H7 (cell line): Measurements from ENCODE around the gene PRUNE1. TPM values are rescaled to one million over a fixed set of nuclear protein-coding genes. Genes with fewer than 3 reads are reported as not detected.

Experiments used
- DNase-seq: peaks from one replicate; pipeline ENCODE4 v3.0.0; 2012
- H3K27me3 ChIP-seq: 2 replicates; pipeline ENCODE4 v1.6.0; 2011; ENCODE audit warnings: mild to moderate bottlenecking, low read length; ENCODE audit not compliant: control insufficient read depth, insufficient read depth
- H3K36me3 ChIP-seq: replicated peaks from 2 replicates; pipeline ENCODE4 v1.5.1; 2011; ENCODE audit warnings: low read length; ENCODE audit not compliant: control insufficient read depth, insufficient read depth
- H3K4me3 ChIP-seq: 2 replicates; pipeline ENCODE4 v1.5.1; 2011; ENCODE audit warnings: low read depth, mild to moderate bottlenecking, control low read depth, low read length, moderate library complexity; ENCODE audit not compliant: insufficient read depth
- total RNA-seq: library from RNA; depleted of rRNA; stranded (reverse); fragments of >200 nt; shearing (Covaris generic); gene quantifications from 2 replicates; pipeline ENCODE4 v1.2.3, GENCODE V29; 2014; rRNA removed

Gene PRUNE1, protein sequence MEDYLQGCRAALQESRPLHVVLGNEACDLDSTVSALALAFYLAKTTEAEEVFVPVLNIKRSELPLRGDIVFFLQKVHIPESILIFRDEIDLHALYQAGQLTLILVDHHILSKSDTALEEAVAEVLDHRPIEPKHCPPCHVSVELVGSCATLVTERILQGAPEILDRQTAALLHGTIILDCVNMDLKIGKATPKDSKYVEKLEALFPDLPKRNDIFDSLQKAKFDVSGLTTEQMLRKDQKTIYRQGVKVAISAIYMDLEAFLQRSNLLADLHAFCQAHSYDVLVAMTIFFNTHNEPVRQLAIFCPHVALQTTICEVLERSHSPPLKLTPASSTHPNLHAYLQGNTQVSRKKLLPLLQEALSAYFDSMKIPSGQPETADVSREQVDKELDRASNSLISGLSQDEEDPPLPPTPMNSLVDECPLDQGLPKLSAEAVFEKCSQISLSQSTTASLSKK
- 33.5 and 36.3 TPM in 2 replicates for total RNA-seq

DNA sequence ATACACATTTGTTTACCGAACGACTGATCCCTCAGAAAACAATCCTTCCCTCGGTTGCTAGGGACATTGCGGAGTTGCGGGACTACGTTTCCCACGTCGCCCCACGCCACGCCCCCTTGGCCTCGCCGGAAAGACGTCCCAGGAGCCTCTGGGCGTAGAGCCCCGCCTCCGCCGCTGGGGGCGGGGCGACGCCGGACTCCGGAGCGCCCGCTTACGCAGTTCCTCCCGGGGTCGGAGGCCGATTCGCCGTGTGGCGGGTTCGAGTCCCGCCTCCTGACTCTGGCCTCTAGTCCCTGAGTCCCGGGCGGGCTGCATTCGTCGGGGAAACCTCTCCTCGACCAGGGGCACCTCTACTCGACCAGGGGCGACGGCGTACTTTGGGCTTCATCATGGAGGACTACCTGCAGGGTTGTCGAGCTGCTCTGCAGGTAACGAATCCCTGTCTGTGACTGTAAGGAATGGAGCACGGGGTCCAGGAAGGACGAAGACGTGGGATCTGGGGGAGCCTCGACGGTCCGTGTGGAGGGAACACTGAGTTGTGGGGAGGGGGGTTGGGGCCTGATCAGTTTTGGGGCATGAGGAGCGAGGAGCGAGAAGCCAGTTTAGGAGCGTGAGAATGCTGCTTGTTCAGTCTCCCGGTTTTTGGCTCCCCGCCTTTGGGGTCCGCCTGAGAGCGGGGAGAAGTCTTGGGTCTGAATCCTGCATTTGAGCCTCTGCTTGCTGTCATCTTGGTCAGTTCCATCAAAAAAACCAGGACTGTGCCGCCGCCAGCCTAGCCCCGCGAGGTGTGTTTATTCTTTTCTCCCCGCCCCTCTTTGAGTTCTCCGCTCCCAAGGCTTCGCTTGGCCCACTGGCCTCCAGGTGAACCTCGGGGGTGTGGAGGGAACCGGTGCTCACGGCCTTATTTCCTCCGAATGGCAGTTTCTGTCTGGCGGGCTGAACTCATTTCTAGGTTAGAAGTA lies at the start of gene PRUNE1:
Gene PRUNE1 (plus strand): TSS at position 206 of the 962 bp plus-strand sequence. CDS start 184 bp downstream, at position 390.
- peak; percentile 98 for DNase-seq
- Histone ChIP-seq H3K27me3 (no peaks in the 10 kb centered on the region), H3K4me3 (peak within 1 kb of the TSS; percentile 90), H3K36me3 (no peaks in the 10 kb centered on the region)

DNA sequence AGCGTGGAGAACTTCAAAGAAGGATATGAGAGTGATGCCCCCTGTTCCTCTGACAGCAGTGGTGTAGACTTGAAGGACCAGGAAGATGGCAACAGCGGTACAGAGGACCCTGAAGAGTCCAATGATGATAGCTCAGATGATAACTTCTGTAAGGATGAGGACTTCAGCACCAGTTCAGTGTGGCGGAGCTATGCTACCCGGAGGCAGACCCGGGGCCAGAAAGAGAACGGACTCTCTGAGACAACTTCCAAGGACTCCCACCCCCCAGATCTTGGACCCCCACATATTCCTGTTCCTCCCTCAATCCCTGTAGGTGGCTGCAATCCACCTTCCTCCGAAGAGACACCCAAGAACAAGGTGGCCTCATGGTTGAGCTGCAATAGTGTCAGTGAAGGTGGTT lies 47.6 kb upstream of the PRUNE1 start:
- peaks cover 42% of the 10 kb centered on the region for H3K36me3 ChIP-seq
- no peak overlapping the region for H3K4me3 ChIP-seq
- no peaks in the 10 kb centered on the region for H3K27me3 ChIP-seq
- DNase-seq, result no peak

DNA sequence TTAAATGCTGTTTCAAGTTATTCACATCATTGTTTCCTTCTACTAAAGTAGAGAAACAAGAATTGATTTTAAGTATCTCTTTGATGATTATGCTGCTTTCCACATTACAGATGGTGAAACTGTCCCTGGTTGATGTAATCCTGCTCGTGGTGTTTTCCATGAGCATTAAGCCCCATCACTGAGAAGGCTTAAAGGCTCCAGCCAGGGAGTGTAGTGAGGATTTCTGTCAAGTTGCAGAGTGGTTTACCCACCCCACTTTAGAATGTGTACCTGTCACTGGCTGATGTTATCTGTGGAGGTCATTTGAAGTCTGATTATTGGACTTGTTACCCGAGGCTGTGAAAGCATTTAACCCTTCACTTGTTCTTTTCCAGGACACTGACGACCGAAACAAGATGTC lies 46.5 kb upstream of the PRUNE1 start:
- peak; percentile 5 for DNase-seq
- H3K36me3 ChIP-seq, result peaks cover 53% of the 10 kb centered on the region
- no peaks in the 10 kb centered on the region for H3K27me3 ChIP-seq
- H3K4me3 ChIP-seq, result no peak overlapping the region

DNA sequence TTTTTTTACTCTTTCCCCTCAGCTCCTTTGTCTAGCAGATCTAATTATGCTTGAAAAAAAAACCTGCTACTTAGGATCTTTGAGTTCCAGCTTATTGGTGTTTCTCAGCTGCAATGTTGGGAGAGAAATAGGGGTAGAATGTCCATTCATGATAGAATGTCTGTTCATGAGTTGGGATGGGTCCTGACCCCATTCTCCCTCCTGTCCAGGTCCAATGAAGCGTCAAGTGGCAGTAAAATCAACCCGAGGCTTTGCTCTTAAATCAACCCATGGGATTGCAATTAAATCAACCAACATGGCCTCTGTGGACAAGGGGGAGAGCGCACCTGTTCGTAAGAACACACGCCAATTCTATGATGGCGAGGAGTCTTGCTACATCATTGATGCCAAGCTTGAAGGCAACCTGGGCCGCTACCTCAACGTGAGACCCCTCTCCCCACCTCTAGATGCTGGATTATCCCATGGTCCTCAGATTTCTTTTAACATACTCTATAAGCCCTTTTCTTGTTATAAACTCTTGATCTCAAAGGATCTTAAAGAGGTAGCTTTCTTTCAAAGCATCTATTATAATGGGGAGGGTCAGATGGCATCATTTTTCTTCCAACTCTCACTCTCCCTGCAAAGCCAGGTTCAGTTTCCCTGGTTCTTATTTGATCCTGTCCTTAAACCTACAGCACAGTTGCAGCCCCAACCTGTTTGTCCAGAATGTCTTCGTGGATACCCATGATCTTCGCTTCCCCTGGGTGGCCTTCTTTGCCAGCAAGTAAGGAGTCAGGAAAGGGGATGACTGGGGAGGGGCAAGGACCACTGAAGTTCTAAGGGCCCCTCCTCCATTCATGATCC lies 44.7 kb upstream of the PRUNE1 start:
- peak; percentile 8 for DNase-seq
- H3K4me3 ChIP-seq, result no peak overlapping the region
- peaks cover 64% of the 10 kb centered on the region for H3K36me3 ChIP-seq
- no peaks in the 10 kb centered on the region for H3K27me3 ChIP-seq

DNA sequence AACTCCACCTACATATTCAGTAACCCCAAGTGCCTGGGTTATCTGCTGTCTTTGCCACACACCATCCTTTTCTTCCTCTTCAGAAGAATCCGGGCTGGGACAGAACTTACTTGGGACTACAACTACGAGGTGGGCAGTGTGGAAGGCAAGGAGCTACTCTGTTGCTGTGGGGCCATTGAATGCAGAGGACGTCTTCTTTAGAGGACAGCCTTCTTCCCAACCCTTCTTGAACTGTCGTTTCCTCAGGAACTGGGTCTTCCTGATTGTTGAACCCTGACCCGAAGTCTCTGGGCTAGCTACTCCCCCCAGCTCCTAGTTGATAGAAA lies 44.1 kb upstream of the PRUNE1 start:
- Histone ChIP-seq H3K27me3 (no peaks in the 10 kb centered on the region), H3K4me3 (no peak overlapping the region), H3K36me3 (peaks cover 66% of the 10 kb centered on the region)
- no peak for DNase-seq

DNA sequence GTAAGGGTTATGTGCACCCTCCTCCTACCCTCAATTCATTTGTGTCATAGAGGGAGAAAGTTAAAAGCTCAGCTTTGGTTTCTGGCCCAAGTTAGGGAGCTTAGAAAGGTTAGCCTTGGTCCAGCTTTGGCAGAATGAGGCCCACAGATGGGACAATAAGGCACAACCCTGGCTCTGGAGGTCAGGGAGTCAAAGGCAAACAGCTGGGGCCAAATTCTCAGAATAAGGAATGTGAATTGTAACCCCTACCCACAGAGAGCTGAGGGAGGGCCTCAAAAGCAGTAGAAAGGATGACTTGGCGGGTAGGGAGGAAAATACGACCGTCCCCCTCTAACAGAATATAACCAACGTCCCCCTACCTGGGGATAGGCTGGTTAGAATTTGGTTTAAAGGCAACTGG lies 42.6 kb upstream of the PRUNE1 start:
- H3K4me3 ChIP-seq, result no peak overlapping the region
- H3K27me3 ChIP-seq, result no peaks in the 10 kb centered on the region
- DNase-seq, result no peak
- peaks cover 59% of the 10 kb centered on the region for H3K36me3 ChIP-seq

DNA sequence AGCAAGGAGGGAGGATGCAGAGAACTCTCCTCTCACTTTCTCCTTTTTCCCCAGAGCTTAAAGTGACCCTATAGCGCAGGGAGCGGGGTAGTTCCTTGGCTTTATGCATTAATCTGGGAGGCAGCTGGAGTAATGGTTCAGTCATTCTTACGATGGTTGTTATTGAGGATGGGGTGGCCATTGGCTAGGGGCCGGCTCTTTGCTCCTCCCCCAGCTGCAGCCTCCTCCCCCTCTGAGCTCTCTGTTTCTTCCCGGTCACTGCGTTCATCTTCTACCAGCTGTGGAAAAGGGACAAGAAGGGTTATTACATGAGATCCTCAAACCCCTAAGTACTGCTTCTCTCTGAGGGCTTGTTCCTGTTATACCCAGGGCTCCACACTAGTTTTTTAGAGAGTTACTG lies 42.2 kb upstream of the PRUNE1 start:
- peaks cover 56% of the 10 kb centered on the region for H3K36me3 ChIP-seq
- no peak overlapping the region for H3K4me3 ChIP-seq
- H3K27me3 ChIP-seq, result no peaks in the 10 kb centered on the region
- DNase-seq, result peak; percentile 26

DNA sequence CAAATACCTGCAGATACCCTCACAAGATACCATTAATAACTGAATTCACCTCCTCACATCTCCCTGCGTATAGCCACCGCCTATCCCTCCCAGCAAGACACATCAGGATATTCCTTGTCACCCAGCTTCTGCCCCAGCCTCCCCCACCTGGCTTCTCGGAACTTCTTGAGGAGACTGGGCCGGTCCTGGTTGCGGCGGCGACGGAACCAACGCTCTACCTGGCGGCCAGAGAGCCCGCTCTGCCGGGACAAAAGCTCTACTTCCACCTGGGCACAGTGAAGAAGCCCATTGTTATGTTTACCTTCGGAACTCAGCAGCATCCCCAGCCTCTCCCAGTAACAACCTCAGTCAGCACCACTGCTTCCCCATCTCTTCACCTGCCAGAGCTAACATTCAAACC lies 40.3 kb upstream of the PRUNE1 start:
- H3K36me3 ChIP-seq, result peaks cover 47% of the 10 kb centered on the region
- no peaks in the 10 kb centered on the region for H3K27me3 ChIP-seq
- DNase-seq, result peak; percentile 8
- H3K4me3 ChIP-seq, result no peak overlapping the region

DNA sequence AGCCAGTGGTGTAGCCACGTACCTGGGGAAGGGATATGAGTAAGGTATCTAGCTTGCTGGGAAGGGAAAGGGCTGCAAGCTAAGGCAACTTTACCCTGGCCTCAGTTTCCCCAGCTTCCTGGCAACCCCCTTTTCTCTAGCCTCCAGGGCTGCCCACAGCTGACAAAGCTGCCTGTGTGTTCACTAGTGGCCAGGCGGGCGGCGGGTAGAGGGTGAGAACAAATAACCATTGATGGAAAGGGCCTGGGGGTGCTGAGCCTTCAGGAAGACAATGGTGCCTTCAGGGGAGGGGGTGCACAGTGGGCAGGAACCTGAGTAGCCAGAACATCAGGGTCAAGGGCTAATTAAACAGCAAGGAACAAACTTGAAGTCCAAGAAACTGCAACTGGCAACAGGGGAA lies 39.8 kb upstream of the PRUNE1 start:
- Histone ChIP-seq H3K27me3 (no peaks in the 10 kb centered on the region), H3K36me3 (peaks cover 44% of the 10 kb centered on the region), H3K4me3 (no peak overlapping the region)
- no peak for DNase-seq

DNA sequence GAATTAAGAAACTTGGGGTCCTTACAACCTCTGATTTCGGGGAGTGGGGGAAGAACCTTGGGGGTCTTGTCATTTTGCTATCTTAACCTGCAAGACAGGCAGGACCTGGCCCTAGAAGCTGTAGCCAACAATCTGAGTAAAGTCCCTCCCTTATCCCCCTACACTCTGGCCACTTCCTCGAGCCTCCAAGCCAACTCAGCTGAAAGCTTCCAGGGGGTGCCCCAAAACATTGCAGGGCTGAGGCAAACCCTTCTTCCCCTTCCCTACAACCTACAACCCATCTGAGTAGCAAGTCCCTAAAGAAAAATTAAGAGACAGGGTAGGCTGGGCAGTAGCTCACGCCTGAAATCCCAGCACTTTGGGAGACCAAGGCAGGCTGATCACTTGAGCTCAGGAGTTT lies 38.6 kb upstream of the PRUNE1 start:
- no peaks in the 10 kb centered on the region for H3K27me3 ChIP-seq
- DNase-seq, result no peak
- H3K4me3 ChIP-seq, result no peak overlapping the region
- peaks cover 32% of the 10 kb centered on the region for H3K36me3 ChIP-seq

DNA sequence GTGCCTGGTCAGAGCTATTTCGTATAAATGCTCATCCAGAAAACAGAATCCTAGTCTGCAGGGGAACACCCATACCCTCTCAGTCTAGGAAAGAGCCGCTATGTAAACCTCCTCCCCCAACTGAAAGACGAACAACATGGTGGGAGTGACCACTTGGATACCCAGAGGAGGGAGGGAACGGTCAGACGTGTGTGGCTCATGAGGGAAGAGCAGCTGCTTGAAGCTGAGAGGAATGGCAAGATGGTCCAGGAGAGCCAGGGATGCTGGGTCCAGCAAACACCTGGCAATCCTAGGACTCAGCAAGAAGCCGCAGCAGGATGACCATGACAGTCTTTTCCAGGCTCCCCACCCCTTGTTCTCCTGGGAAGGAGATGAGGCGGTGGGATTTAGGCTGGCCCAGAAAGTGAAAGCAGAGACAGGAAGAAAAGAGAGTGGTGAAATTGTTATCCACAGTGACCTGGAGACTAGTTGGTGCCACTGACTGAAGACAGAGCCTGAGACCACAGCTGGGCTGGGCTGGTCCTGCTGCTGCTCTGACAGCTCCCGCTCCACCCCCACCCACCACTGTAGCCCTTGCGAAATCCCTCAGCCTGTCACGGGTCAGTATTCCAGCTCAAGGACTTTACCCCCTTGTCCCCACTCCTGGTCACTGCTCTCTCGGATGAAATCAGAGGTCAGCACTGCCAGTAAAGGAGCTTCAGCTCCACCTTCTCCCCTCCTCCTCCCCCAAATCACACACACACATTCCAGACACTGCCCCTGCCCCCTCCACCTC lies 37.3 kb upstream of the PRUNE1 start:
- Histone ChIP-seq H3K36me3 (peaks cover 26% of the 10 kb centered on the region), H3K4me3 (no peak overlapping the region), H3K27me3 (no peaks in the 10 kb centered on the region)
- DNase-seq, result peak; percentile 57

DNA sequence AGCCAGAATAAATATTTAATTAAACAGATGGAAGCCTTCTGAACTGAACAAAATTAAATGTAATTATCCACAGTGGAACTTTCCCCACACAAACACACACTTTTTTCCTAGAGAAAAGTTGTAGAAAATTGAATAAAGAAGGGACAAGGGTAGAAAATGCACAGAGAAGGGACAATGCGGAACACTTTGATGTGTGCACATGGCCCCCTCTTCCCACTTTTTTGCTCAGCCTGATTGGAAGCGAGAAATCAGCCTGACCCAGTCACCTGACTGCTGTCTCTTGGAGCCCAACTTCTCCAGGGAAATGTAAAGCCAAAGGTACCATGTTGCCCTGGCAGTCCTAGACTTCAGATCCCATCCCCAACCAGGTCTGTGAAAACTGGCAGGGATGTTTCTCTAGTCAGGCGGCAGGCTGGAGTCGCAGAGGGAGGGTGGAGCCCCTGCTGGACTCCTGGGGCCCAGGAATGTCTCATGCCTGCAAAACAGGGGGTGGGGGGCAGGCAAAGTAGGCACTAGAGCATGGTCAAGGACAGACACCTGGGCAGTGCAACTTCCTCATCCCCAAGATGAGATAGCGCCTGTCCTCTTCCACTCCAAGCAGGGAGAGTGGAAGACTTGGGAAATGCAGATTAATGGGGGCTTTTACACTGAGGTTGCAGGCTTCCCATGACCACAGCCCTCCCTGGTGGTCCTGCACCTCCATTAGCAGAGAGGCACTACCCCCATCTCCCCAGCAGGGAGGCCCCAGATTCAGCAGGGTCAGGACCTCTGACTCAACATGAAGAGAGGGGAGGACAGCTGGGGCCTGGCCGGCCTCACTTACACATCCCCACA lies 36.4 kb upstream of the PRUNE1 start:
- peak; percentile 70 for DNase-seq
- Histone ChIP-seq H3K4me3 (no peak overlapping the region), H3K36me3 (peaks cover 19% of the 10 kb centered on the region), H3K27me3 (no peaks in the 10 kb centered on the region)

DNA sequence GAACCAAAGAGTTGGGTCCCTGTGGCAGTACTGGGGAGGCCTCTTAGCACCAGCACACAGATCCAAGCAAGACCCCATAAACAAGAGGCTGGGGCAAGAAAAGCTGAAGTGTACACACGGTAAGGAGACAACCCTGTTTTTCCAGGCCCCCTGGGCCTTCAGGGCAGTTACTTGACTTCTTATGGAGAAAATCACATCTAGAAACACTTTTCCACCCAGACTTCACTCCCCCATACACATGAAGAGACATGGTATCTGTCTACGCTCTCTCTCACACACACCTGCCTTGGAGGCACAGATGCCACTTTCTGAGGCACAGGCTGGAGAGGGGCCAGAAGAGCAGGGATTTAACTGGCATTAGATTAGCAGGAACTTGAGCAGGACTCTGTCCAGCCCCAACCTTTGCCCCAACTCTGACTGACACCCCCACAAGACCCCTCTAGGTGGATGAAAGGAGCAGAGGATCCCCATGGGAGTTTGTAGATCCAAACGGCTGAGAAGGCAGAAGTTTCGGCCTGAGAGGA lies 35.8 kb upstream of the PRUNE1 start:
- Histone ChIP-seq H3K27me3 (no peaks in the 10 kb centered on the region), H3K36me3 (peaks cover 12% of the 10 kb centered on the region), H3K4me3 (no peak overlapping the region; the same call in 1 of the 2 replicates)
- no peak for DNase-seq
